HUDEP-2 (cell line): ENCODE results near the gene COQ8A.

ENCODE experiments used
- DNase-seq, 76 experiments: peaks; one replicate each; lab custom pipeline; 2025; ENCODE audit not compliant: unreplicated experiment in 76 of 76; lab: John Stamatoyannopoulos, UW

The COQ8A gene

DNA sequence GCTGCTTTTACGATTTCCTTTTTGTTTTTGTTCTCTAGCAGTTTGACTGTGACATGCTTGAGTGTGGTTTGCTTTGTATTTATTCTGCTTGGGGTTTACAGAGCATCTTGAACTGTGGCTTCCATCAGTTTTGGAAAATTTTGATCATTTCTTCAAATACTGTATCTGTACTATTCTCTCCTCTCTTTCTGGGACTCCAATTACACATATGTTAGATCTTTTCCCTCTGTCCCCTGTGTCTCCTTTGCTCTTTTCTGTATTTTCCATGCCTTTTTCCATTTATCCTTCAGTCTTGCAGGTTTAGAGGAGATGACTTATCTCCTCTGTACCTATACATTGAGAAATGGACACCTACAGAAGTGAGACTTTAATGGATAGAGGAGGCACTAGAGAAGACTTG is 31.7 kb downstream of the COQ8A start:
- no peak for DNase-seq

DNA sequence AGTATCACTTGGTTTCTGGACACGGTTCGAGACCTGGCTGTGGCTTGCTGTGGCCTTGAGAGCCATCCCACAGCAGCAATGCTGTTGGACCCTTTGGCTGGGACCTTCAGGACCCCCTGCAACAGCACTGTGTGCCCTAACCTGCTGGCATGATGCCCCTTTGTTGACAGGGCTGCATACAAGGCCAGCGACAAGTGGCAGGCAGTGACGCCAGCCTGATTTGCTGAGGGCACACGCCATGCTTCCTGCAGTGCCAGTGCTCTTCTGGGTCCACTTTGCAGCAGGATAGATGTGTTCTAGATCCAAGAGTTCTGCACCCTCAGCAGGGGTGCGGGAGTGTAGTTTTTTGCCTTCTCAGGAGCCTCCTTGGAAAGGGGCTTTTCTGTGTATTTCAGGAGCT is 32.8 kb downstream of the COQ8A start:
- DNase-seq: no peak

- no peak for DNase-seq
Measured at GRCh38 chr1:226973371-226973897, 33.3 kb downstream of the COQ8A start.

GRCh38 chr1:226973898-226974543 is 33.9 kb downstream of the COQ8A start:
- no peak for DNase-seq

DNA sequence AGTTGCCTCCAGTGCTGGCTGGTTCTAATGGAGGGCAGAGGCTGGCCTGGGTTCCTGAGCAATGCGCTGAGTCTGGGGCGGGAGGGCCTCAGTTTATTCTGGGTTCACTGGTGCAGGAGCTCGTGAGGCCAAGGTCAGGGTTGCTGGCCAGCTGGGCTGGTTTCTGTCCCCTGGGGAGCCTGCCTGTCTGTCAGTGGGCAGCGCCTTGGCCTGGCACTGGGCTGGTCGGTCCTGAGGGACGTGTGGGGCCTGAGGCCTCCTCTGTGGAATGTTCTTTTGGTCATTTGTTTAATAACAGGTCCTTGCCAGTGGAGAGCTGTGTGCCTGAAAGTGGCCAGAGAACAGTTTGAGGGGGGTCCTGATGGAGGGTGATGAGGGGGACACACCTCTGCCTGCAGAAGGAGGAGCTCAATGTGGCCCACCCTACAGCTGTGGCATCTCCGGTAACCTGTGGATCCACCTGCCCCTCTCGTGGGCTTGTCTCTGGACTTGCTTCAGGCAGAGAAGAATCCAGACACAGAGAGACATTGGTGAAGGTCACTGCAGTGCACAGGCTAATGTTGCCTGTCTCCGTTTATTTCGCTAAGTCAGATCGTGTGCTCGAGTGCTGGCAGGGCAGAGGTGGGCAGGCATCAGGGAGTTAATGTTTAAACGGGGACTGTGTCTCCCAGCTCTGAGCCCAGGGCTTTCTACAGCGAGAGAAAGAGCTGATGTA is 34.6 kb downstream of the COQ8A start:
- DNase-seq: no peak

- no peak for DNase-seq
Measured at GRCh38 chr1:226975259-226976250, 35.5 kb downstream of the COQ8A start.

DNA sequence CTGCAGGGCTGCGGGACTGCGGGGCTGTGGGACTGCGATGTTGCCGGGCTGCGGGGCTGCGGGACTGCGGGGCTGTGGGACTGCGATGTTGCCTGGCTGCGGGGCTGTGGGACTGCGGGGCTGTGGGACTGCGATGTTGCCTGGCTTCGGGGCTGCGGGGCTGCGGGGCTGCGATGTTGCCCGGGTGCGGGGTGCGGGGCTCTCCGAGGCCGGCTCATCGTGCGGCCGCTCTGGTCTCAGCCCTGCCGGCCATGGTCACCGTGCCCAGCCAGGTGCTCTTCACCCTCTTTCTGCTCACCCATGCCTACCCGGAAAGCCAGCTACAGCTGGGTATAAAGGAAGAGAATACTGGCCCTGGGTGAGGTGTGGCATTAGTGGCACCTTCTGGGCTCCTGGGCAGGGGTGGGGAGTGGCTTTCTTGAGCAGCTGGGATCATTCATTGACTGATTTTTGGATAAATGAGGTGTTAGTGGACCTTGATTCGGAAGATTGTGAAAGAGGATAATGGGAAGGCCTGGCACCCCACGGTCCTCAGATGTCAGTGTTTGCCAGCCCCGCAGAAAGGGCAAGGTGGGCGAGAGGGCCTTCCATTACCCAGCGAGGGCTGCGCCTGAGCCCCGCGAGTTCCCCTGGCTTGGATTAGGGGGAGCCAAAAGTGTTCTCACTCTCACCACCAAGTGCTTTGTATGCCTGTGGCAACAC is 36.3 kb downstream of the COQ8A start:
- DNase-seq: no peak

- DNase-seq: no peak
Measured at GRCh38 chr1:226976978-226977642, 37.0 kb downstream of the COQ8A start.

DNA sequence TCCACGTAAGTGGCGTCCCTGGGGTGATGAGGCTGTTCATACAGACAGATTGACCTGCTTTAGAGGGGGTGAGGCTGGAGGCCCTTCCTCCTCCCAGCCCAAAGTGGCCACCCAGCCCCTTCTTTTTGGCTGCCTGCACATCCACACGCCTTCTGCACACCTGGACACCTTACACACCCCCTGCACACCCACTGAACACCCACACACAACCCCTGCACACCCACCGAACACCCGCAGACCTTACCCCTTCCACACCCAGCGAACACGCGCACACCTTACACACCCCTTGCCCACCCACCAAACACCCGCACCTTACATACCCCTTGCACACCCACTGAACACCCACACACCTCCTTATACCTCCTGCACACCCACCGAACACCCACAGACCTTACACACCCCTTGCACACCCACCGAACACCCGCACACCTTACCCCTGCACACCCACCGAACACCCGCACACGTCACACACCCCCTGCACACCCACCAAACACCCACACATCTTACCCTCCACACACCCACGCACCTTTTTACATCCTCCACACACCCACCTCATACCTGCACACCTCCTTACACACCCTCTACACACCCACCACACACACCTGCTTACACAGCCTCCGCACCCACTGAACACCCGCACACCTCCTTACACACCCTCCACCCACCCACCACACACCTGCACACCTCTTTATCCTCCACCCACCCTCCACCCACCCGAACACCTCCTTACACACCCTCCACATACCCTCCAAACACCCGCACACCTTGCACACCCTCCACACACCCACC is 37.7 kb downstream of the COQ8A start:
- no peak for DNase-seq

GRCh38 chr1:226978432-226979114 is 38.5 kb downstream of the COQ8A start:
- no peak for DNase-seq

- no peak for DNase-seq
Measured at GRCh38 chr1:226979115-226979516, 39.0 kb downstream of the COQ8A start.

- DNase-seq: no peak
Measured at GRCh38 chr1:226979517-226980121, 39.5 kb downstream of the COQ8A start.

- DNase-seq: no peak
Measured at GRCh38 chr1:226980122-226980560, 40.0 kb downstream of the COQ8A start.

- no peak for DNase-seq
Measured at GRCh38 chr1:226980565-226981385, 40.7 kb downstream of the COQ8A start.

DNA sequence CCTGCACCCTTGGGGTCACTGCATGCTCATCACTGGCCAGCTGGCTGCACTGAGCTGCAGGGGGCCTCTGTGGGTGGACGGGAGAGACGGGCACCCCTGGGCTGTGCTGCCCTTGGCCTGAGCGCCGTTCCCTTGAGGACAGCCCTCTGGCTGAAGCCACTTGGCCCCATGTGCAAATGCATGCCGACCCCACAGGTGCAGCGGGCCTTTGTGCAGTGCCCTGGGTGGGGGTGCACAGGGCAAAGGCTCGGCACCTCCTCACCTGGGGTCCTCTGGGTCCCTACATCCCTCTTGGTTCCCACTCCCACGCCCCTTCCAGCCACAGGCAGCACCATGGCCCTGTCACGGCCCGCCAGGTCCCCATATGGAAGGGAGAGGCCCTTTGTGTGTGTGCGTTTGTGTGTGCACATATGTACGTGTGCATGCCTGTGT is 41.3 kb downstream of the COQ8A start:
- DNase-seq: no peak

- no peak for DNase-seq
Measured at GRCh38 chr1:226981838-226982237, 41.7 kb downstream of the COQ8A start.
